WERI-Rb-1 (cell line): Measurements from ENCODE around the gene CAPN2.
A peak's percentile ranks its signal among the peaks of the same experiment; 100 is the strongest.

ENCODE experiments used
- DNase-seq: peaks from one replicate; pipeline ENCODE4 v3.0.0-alpha.2; 2020
- H3K27ac ChIP-seq: fragments of 250-450 bp; sonication (Bioruptor Pico); 2 replicates; pipeline ENCODE4 v1.5.1; 2020; ENCODE audit warnings: mild to moderate bottlenecking, moderate library complexity
- H3K27me3 ChIP-seq: fragments of 250-450 bp; sonication (Bioruptor Pico); 2 replicates; pipeline ENCODE4 v1.5.1; 2021; ENCODE audit warnings: mild to moderate bottlenecking, low read depth, moderate library complexity; ENCODE audit not compliant: insufficient read depth, severe bottlenecking
- H3K36me3 ChIP-seq: fragments of 250-450 bp; sonication (Bioruptor Pico); 2 replicates; pipeline ENCODE4 v1.5.1; 2020; ENCODE audit warnings: mild to moderate bottlenecking, moderate library complexity
- H3K4me3 ChIP-seq: 2 replicates; pipeline ENCODE4 v1.5.1; 2011; ENCODE audit warnings: low read depth, mild to moderate bottlenecking, control low read depth, low read length
- H3K9me3 ChIP-seq: fragments of 250-450 bp; sonication (Bioruptor Pico); 2 replicates; pipeline ENCODE4 v1.5.1; 2021; ENCODE audit warnings: mild to moderate bottlenecking, moderate library complexity; ENCODE audit not compliant: severe bottlenecking
- TF ChIP-seq, protein P1 (sequence below): IDR thresholded peaks from 2 replicates; pipeline ENCODE4 v1.5.1; 2011; ENCODE audit warnings: low read depth, mild to moderate bottlenecking, control low read depth, inconsistent platforms, low read length

Gene CAPN2

DNA sequence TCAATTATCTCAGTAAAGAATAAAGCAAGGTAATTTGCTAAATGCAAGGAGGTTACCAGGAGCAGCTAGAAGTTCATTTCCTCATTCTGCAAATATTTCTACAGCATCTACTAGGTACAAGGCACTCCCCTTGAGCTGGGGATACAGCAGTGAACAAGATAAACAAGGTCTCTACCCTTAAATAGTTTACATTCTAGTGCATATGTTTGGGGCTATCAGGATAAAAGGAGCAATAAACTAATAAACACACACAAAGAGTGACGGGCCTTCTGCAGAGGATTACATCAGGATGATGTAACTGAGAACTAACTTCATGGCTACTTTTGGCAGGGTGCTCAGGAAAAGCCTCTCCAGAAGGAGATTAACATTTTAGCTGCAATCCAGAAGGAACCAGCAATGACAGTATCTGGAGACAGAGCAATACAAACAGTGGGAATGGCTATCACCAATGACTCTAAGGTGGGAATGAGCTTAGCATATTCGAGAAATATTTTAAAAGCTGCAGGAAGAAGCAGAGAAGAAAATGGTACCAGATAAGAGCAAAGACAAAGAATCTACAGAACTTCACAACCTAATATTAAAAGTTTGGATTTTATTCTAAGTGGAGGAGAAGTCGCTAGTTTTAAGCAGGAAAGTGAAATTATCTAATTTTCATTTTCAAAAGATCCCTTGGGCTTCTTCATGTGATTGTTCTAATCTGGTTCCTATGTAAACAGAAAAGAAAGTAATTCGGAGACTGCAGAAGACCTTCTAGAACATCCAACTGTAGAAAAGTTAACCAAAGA lies 107.6 kb downstream of the CAPN2 start:
- Histone ChIP-seq H3K27me3 (no peaks in the 10 kb centered on the region), H3K4me3 (no peak overlapping the region), H3K9me3 (no peaks in the 10 kb centered on the region), H3K27ac (no peak overlapping the region), H3K36me3 (no peaks in the 10 kb centered on the region)
- TF ChIP-seq, protein P1, sequence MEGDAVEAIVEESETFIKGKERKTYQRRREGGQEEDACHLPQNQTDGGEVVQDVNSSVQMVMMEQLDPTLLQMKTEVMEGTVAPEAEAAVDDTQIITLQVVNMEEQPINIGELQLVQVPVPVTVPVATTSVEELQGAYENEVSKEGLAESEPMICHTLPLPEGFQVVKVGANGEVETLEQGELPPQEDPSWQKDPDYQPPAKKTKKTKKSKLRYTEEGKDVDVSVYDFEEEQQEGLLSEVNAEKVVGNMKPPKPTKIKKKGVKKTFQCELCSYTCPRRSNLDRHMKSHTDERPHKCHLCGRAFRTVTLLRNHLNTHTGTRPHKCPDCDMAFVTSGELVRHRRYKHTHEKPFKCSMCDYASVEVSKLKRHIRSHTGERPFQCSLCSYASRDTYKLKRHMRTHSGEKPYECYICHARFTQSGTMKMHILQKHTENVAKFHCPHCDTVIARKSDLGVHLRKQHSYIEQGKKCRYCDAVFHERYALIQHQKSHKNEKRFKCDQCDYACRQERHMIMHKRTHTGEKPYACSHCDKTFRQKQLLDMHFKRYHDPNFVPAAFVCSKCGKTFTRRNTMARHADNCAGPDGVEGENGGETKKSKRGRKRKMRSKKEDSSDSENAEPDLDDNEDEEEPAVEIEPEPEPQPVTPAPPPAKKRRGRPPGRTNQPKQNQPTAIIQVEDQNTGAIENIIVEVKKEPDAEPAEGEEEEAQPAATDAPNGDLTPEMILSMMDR = no peak
- peak; percentile 7 for DNase-seq

DNA sequence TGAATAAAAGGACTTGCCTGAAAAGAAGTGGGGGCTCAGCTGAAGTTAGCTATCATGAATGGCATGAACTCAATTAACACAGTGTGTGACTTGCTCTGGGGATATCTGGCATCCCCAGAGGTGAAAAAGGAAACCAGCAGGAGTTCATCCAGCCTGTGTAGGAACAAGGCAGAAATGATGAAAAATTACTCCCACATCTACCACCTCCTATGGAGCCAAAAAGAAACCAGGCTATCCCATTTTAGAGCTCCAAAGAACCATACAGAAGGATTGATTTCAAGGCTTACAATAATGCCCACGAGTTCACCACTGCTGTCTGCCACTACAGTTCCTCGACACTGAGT lies 108.1 kb downstream of the CAPN2 start:
- Histone ChIP-seq H3K27ac (no peak overlapping the region), H3K27me3 (no peaks in the 10 kb centered on the region), H3K36me3 (no peaks in the 10 kb centered on the region), H3K9me3 (no peaks in the 10 kb centered on the region), H3K4me3 (no peak overlapping the region)
- no peak for DNase-seq
- TF ChIP-seq, protein P1 = no peak

DNA sequence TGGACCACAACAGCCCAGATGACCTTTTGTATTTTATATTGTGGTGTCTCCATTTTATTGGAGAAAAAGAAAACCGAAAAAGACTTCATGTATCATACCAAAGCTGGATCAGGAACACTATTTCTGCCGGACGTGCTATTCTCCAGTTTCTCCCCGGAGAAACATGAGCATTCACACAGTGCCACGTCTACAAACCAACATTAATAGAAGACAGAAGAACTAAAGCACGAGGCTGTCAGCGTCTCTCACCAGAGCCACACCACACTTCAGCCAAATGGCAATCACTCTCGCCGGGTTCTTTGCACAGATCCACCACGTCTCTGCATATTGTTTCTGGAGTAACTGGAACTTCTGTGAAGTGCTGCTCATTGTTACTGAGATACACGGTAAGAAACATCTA lies 108.6 kb downstream of the CAPN2 start:
- Histone ChIP-seq H3K36me3 (no peaks in the 10 kb centered on the region), H3K27me3 (no peaks in the 10 kb centered on the region), H3K4me3 (no peak overlapping the region), H3K9me3 (no peaks in the 10 kb centered on the region), H3K27ac (no peak overlapping the region)
- TF ChIP-seq, protein P1 = no peak
- no peak for DNase-seq

DNA sequence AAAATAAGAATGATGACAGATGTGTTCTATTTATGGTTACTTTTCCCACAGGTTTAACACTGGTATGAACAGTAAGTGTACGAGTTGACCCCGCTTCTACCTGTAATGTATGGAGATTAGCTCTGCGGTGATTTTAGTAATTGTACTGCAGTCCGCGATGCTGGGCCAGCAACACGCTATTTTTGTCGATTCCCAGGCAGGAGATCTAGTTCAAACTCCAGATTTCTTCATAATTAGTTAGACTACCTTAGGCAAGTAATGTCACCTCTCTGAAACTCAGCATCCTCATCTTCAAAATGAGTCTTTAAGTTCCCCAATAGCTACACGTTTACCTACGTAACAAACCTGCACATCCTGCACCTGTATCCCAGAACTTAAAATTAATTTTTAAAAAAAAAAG lies 111.9 kb downstream of the CAPN2 start:
- no peaks in the 10 kb centered on the region for H3K27me3 ChIP-seq
- no peaks in the 10 kb centered on the region for H3K36me3 ChIP-seq
- no peak overlapping the region for H3K27ac ChIP-seq
- no peaks in the 10 kb centered on the region for H3K9me3 ChIP-seq
- H3K4me3 ChIP-seq = no peak overlapping the region
- no peak for DNase-seq
- TF ChIP-seq, protein P1 = no peak

DNA sequence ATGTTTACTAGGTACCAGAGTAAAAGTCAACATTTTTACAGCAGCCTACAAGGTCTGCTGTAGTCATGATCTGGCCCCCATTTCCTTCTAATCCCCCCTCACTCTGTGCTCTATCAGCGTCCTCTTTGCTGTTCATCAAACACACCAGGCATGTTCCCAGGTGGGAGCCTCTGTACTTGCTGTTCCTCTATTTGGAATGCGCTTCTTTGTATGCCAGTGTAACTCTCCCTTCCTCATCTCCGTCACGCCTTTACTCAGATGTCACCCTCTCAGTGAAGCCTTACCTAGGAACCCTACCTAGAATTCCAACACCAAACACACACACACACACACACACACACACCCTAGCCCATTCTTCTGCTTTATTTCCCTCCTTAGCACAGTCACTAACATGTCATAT lies 112.4 kb downstream of the CAPN2 start:
- H3K27ac ChIP-seq = no peak overlapping the region
- DNase-seq = no peak
- no peaks in the 10 kb centered on the region for H3K36me3 ChIP-seq
- no peaks in the 10 kb centered on the region for H3K9me3 ChIP-seq
- H3K4me3 ChIP-seq = no peak overlapping the region
- TF ChIP-seq, protein P1 = no peak
- no peaks in the 10 kb centered on the region for H3K27me3 ChIP-seq
